Measurements from ENCODE around the gene SRPK3.
"Not testable (repeated sequence)": the region's sequence is repeated elsewhere in the genome, so short reads cannot be mapped to it uniquely, and the experiment has no call there.

Gene SRPK3

DNA sequence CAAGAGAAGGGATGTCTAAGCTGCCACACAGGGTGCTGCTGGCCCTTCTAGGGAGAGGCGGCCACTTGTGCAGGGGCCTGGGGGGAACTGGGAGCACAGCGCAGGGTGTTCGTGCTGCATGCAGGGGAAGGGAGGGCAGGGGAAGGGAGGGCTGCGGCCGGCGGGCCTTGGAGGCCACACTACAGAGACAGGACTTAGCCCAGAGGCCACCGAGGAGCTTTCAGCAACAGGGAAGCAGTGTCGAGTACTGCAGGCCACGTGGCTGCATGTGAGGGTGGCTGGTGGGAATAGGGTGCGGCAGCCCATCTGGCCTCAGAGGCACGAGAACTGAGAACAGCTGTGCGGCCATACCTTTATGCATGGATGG is 35.8 kb upstream of the SRPK3 start:
- not testable (repeated sequence) for DNase-seq (ENCODE audit: extremely low read depth in 1 of 2, low read depth in 1 of 2)

DNA sequence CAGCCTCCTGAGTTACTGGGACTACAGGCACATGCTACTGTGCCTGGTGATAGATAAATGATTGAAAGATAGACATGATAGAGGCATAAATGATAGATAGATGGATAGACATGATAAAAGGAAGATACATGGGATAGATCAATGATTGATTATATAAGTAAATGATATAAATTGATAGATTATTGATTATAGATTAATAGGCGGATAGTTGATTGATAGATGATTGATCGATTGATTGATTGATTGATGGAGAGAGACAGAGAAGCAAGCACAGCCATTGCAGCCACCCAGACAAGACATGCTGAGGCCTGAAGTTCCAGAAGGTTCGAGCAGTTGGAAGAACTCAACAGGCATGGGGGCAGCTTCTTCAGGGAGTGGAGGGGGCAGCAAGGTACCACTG is 34.5 kb upstream of the SRPK3 start:
- DNase-seq (ENCODE audit: extremely low read depth in 1 of 2, low read depth in 1 of 2) = no peak

DNA sequence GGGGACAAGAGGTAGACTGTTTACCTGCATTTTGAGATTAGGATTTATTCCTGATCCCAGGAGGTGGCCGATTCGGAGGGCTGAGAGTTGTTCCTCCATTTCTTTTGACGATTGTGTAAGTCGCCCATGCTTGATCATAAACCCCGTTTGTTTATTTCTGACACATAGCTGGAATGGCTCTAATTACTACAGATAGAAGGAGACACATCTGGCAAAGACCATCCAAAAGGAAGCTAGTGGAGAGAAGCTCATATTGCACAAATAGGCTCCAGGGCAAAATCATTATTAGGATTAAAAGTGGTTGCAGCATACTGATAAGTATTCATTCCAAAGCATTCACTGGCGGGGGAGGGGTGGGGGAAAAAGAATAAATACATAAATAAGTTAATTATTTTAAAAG is 33.9 kb upstream of the SRPK3 start:
- DNase-seq (ENCODE audit: extremely low read depth in 1 of 2, low read depth in 1 of 2) = not testable (repeated sequence)

DNA sequence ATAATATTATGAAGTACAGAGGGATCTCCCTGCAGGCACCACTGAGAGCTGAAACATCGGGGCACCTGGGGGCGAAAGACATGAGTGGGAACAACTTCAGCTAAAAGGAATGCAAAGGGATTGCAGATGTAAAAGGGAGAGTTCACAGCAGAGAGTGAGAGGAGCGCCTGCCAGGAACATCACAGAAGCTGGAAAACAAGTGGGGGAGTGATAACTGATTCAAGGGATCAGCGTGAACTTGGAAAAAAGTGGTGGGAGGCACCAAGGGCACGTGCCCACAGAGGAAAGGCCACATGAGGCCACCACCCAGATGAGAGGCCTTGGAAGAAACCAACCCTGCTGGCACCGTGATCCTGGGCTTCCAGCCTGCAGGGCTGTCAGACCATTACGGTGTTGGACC is 31.8 kb upstream of the SRPK3 start:
- DNase-seq (ENCODE audit: extremely low read depth in 1 of 2, low read depth in 1 of 2) = not testable (repeated sequence)

DNA sequence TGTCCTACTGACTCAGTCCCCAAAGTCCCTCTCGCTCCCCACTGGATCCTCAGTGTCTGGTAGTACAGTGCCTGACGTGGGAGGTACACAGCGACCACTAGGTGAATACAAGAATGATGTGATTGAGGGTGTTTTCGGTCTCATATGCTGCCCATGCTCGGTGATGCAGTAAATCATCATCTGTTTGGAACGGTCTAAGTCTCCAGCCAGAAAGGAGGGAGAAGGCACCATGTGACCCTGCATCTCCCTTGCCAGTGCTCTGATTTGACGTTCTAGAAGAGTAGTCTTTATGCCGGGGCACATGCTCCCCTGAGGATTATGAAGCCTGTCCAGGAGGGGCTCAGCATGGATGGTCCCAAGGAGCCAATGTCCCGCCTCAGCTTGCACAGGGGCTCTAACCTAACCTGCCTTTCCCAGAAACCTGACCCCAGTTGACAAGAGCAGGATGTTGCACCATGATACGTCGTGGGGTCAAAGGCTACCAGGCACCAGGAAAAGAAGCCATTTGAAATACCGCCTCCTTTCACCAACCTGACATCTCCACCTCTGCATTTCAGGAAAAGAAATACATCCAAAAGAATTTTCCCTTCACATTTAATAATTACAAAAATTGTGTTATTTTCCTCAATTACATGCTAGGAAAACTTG is 30.6 kb upstream of the SRPK3 start:
- no peak for DNase-seq (ENCODE audit: extremely low read depth in 1 of 2, low read depth in 1 of 2)

DNA sequence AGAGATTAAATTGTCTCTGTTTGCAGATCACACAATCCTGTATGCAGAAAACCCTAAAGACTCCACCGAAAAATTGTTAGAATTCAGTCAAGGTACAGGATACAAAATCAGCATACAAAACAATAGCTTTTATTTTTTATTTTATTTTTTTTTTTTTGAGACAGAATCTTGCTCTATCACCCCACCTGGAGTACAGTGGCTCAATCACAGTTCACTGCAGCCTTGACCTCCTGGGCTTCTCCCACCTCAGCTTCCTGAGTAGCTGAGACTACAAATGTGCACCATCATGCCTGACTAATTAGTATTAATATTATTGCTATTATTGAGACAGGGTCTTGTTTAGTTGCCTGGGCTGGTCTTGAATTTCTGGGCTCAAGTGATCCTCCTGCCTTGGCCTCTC is 25.7 kb upstream of the SRPK3 start:
- no peak for DNase-seq (ENCODE audit: extremely low read depth in 1 of 2, low read depth in 1 of 2)

DNA sequence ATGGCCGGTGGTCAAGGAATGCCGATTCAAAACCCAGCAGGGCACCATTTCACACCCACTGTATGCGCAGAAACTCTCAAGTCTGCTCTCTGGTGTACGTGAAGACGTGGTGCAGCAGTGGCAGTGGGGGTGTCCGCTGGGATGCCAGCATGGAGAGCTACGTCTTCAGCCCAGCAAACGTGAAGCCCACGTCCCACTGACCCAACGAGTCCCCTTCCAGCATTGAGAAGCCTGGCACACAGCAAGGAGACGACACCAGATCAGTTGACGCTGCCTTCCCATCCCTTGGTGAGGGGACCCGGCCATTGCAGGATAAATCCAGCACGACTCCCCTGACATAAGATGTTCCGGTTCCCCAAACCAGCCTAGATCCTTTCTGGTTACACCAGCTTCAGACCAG is 19.0 kb upstream of the SRPK3 start:
- DNase-seq (ENCODE audit: extremely low read depth in 1 of 2, low read depth in 1 of 2) = no peak

DNA sequence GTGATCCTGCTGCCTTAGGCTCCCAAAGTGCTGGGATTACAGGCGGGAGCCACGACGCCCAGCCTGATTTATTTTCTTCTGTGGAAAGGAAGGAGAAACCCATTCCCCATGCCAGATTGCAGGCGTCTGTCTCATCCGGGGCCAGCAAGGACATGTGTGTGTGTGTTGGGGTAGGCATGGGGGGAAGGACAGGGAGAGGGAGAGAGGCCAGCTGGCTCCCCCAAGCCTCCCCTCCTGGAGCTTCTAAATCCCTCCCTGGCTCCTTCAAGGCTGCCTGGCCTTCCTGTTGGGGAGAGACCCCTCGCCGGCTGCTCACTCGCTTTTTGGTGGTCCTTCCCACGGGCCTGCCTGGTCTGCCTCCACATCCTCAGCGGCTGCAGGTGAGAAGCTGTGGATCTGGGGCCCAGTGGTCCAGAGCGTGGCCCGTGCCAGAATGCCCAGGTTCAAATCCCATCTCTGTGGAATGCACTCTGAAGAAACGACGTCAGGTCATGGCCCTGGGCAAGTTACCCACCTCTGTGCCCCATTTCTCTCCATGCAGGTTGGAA is 18.1 kb upstream of the SRPK3 start:
- no peak for DNase-seq (ENCODE audit: extremely low read depth in 1 of 2, low read depth in 1 of 2)

DNA sequence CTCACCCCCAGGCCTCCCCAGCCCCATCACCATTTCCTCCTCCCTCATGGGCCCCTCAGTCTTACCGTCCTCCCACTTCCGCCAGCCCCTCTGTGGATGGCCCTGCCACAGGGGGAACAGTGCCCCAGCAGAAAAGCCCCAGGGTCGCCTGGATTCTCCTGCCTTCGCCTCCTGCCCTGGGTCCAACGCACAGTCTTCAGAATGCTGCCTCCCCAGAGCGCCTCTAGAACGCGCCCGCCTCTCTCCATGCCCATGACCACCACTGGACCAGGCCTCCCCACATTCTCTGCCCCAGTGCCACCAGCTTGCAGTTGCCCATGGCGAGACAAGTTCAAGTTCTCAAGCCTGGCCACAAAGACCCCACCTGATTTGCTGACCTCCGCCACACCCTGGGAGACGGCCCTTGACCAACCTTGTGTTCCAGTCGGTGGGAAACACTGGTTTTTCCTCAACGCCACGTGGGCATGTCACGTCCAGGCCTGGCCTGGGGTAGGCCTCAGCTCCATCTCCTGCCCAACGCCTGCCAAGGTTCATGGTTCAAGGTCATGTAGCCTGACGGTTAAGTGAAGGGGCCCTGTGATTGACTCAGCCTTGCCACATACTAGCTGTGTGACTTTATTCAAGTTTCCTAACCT is 17.4 kb upstream of the SRPK3 start:
- DNase-seq (ENCODE audit: extremely low read depth in 1 of 2, low read depth in 1 of 2) = no peak

DNA sequence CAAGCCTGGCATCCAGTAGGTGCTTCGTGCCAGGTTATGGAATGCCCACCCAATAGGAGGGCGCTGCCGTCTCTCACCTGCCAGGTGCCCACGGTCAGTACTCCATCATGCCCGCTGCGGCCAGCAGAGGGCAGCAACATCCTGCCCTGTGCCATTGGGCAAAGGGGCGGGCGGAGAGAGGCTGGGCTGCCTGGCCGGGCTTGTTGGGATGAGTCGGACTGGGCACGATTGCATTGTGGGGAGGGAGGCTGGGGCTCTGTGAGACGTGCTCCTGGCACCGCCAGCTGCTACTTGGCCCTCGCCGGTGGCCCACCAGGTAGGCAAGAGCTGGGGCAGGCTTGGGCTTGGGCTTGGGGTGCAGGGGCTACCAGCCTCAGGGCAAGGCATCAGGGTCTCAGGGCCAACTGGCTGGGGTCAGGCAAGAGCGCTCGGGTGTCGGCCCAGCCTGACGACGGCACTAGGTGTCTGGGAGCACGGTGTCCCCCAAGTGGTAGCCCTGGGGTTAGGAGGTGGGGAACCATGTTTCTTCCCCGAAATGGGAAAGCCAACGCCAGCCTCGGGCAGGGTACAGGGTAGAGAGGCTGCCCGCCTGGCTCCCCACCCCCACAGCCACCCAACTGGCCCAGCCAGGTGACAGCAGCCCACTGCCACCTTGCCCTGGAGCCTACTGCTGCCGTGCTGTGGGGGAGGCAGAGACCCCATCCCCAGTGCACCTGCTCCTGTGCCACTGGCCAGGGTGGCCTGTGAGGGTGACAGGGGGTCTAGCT is 16.7 kb upstream of the SRPK3 start, which contains the start of gene PLXNB3:
Gene PLXNB3 (plus strand): TSS at position 261 of the 767 bp plus-strand sequence. CDS start 1,287 bp downstream, outside the sequence.
- peak; percentile 47 to 55 for DNase-seq (ENCODE audit: extremely low read depth in 1 of 2, low read depth in 1 of 2)

DNA sequence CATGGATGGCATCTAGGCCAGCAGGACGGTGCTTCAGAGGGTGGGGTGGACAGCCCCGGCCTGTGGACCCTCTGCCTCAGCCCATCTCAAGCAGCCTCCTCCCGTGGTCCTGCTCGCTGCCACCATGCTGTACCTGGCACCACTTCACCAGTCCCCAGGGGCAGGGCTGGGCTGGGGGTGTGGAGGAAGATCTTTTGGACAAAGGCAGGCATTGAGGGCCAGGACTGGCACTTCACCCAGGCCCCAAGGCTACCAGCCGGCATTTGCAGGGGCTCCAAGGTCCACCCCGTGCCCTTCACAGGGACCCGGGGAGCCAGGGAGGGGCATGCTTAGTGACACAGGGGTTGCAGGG is 16.1 kb upstream of the SRPK3 start:
- DNase-seq (ENCODE audit: extremely low read depth in 1 of 2, low read depth in 1 of 2) = no peak

DNA sequence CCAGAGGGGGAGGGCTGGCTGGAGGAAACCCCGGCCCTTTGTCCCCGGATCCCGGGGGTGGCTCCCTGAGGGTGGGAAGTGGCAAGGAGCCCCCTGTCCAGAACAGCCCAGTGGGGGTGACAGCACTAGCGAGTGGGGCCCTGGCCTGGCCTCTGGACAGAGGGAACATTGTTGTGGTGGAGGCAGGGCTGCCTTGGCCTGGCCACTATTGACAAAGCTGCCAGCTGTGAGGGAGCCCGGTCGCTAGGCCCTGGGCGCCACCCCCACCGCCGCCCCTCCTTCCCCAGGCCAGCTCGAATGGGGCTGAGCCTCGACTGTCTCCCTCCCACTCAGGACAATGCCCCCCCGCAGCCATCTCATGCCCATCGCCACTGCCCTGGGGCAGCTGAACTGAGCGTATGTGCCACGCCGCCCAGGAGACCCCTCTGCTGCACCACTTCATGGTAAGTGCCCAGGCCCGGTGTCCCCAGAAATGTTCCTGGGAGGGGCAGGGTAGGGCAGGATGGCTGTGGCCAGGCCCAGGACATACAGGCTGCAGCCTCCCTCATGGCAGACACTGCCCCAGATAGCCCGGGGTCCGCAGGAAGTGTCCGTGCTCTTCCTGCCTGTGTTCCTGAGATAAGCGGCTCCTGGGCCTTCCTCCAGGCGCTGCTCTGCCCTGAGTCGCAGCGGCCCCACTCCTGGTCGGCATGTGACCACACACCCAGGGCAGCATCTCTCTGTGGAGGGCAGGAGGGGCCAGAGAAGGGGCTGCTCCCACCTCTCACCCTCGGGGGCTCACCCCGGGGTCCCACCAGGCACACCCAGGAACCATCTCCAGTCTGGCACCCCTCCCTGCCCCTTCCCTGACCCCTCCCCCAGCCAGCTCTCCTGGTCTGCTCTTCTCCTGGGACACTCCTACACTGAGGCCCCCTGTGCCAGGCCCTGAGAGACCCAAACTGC is 15.4 kb upstream of the SRPK3 start:
- DNase-seq (ENCODE audit: extremely low read depth in 1 of 2, low read depth in 1 of 2) = no peak

DNA sequence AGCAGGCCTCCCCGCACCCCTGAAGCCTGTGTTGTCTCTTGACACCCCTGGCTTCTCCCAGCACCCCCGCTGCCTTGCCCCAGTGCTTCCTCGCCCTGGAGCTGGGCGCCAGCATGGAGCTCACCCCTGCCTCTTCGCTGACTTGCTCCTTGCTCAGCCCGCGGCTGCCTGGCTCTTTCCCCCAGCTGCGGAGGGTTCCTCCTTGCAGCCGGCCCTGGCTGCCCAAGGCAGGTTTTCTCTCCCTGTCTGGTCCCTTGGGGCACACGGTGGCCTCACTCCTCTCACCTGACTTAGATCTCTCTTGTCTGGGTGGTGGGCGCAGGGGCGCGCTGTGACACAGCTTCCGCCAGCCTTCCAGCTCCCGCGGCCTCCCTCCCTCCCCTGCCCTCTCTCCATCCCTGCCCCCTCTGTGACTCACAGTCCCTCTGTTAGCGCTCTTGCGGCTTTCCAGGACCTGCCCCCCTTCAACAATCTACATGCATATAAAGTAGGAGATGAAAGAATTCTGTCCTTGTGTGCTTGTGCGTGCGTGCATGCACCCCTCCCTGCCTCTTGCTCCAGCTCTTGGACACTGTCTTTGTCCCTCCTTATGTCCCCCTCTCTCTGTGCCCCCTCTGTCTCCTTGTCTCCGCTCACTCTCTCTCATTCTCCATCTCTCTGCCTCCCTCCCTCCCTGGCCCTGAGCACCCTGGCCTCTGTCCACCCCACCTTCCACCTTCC is 14.6 kb upstream of the SRPK3 start:
- peak in 1 of 2 donors; percentile 50 for DNase-seq (ENCODE audit: extremely low read depth in 1 of 2, low read depth in 1 of 2)

DNA sequence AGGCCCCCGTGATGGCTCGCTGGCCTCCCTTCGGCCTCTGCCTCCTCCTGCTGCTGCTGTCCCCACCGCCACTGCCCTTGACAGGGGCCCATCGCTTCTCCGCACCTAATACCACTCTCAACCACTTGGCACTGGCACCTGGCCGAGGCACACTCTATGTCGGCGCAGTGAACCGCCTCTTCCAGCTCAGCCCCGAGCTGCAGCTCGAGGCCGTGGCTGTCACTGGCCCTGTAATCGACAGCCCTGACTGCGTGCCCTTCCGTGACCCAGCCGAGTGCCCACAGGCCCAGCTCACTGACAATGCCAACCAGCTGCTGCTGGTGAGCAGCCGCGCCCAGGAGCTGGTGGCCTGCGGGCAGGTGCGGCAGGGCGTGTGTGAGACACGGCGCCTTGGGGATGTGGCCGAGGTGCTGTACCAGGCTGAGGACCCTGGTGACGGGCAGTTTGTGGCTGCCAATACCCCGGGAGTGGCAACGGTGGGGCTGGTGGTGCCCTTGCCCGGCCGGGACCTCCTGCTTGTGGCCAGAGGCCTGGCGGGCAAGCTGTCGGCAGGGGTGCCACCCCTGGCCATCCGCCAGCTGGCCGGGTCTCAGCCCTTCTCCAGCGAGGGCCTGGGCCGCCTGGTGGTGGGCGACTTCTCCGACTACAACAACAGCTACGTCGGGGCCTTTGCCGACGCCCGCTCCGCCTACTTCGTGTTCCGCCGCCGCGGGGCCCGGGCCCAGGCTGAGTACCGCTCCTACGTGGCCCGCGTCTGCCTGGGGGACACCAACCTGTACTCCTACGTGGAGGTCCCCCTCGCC is 13.8 kb upstream of the SRPK3 start:
- DNase-seq (ENCODE audit: extremely low read depth in 1 of 2, low read depth in 1 of 2) = no peak

DNA sequence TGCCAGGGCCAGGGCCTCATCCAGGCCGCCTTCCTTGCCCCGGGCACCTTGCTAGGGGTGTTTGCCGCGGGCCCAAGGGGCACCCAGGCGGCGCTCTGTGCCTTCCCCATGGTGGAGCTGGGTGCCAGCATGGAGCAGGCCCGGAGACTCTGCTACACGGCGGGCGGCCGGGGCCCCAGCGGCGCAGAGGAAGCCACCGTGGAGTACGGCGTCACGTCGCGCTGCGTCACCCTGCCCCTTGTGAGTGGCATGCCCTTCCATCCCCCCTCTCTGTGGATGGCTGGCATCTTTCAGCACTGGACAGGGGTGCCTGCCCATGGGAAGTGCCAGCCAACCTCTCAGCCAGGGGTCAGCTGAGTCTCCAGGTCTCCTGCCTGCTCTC is 13.2 kb upstream of the SRPK3 start:
- DNase-seq (ENCODE audit: extremely low read depth in 1 of 2, low read depth in 1 of 2) = no peak

DNA sequence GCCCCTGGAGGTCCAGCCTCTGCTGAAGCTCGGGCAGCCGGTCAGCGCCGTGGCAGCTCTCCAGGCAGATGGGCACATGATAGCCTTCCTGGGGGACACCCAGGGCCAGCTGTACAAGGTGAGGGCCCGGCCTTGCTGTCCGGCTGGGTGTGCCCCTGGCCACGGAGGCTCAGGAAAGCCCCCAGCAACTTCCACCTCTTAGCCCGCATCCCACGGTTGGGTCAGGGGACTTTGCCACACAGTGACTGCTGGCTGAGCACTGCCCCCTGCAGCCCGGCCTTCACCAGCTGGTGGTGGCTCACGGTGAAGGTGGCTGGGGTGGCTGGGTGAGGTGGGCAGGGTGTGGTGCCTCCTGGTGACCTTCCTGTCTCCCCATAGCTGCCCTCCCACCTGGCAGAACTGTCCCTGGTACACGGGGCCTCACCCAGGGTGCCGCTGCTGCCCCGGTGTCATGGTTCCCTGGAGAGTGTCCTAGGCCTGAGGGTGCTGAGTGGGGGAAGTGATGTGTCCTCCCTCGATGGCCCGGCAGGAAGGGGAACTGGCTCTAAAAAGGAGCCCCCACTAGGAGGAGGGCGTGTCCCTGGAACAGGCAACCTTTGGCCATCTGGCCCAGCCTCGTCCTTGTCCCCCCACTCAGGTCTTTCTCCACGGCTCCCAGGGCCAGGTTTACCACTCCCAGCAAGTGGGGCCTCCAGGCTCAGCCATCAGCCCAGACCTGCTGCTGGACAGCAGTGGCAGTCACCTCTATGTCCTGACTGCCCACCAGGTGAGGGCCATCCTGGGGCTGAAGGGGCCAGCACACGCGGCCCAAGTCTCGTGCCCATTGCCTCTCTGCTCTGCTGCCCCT is 12.3 kb upstream of the SRPK3 start:
- DNase-seq (ENCODE audit: extremely low read depth in 1 of 2, low read depth in 1 of 2) = no peak

DNA sequence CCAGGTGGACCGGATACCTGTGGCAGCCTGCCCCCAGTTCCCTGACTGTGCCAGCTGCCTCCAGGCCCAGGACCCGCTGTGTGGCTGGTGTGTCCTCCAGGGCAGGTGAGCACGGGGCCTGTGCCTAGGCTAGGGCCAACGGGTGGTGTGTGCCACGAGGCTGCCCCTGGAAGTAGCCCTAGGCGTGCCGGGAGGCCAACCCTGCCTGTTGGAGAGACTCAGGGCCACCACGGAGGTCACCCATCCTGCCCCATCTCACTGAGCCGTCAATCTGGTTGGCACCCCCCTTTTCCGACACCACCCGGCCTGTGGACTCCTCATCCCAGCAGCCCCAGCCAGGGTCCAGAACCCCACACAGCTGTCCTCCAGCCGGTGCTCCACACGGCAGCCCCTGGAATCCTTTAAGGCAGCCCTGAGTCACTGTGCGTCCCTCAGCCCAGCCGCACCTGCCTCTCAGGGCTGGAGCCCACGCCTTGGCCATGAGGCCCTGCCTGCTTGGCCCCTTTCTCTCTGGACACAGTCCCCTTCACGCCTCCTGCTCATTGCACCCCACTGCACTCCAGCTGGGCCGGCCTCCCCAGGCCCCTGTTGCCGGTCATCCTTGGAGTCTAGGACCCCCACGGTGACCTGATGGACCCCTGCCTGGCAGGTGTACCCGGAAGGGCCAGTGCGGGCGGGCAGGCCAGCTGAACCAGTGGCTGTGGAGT is 11.5 kb upstream of the SRPK3 start:
- no peak for DNase-seq (ENCODE audit: extremely low read depth in 1 of 2, low read depth in 1 of 2)

All from stimulated activated CD8-positive, alpha-beta memory T cell treated with anti-CD3 and anti-CD28 coated beads, Interleukin-7, amount 100 ng/mL, for 48 hours (primary cell).